ENCODE data around the gene PTRH2.

The PTRH2 gene

DNA sequence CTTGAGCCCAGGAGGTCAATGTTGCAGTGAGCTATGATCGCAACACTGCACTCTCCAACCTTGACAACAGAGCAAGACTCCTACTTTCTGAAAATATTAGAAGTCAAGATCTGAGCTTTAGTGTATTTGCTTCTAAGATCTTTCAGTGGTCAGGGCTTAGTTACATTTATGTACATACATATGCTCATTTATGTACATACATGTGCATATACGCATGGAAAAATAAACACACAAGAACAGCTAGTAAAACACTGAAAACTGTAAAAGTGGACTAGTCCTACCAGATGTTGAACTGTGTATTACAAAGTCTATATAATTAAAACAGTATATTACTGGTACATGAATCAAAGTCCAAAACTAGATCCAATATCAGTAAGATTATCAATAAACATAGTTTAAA is 28.3 kb downstream of the PTRH2 start:
- H3K9ac ChIP-seq (ENCODE audit: low read length): no peak overlapping the region
- no peak overlapping the region for H3K18ac ChIP-seq (ENCODE audit: low read length)
- no peaks in the 10 kb centered on the region for H3K4me1 ChIP-seq (ENCODE audit: control insufficient read depth, low read depth, low read length)
- no peak overlapping the region for H3K23ac ChIP-seq (ENCODE audit: low read length)
- H2BK15ac ChIP-seq (replicated peaks; ENCODE audit: low read depth): no peak overlapping the region
- no peak overlapping the region for H3K56ac ChIP-seq (ENCODE audit: low read length)
- peaks cover 14% of the 10 kb centered on the region for H3K36me3 ChIP-seq (ENCODE audit: control insufficient read depth, insufficient read depth, low read length)
- H3K4ac ChIP-seq (ENCODE audit: low read depth, low read length): no peak overlapping the region
- no peaks in the 10 kb centered on the region for H3K27me3 ChIP-seq (ENCODE audit: insufficient read depth, low read length, poor library complexity)
- H2BK120ac ChIP-seq (ENCODE audit: low read depth, low read length): no peak overlapping the region
- H3K4me3 ChIP-seq (ENCODE audit: low read length): no peak overlapping the region
- no CpG with 5 or more reads among the region's 2 CpGs for WGBS (ENCODE audit: extremely low coverage, insufficient coverage, low lambda C conversion rate)
- H3K79me1 ChIP-seq (ENCODE audit: low read length): peaks cover 2% of the 10 kb centered on the region
- DNase-seq: no peak
- no peak overlapping the region for H4K5ac ChIP-seq (ENCODE audit: low read length)
- no peak overlapping the region for H4K8ac ChIP-seq (ENCODE audit: low read depth, low read length)
- no peaks in the 10 kb centered on the region for H3K79me2 ChIP-seq (ENCODE audit: control insufficient read depth, insufficient read depth, low read length)
- H2BK5ac ChIP-seq (ENCODE audit: low read length): no peak overlapping the region
- no peak overlapping the region for H2AK5ac ChIP-seq (ENCODE audit: low read length)
- H3K27ac ChIP-seq (ENCODE audit: low read depth, low read length): no peak overlapping the region
- no peak overlapping the region for H3K4me2 ChIP-seq (ENCODE audit: low read length)

DNA sequence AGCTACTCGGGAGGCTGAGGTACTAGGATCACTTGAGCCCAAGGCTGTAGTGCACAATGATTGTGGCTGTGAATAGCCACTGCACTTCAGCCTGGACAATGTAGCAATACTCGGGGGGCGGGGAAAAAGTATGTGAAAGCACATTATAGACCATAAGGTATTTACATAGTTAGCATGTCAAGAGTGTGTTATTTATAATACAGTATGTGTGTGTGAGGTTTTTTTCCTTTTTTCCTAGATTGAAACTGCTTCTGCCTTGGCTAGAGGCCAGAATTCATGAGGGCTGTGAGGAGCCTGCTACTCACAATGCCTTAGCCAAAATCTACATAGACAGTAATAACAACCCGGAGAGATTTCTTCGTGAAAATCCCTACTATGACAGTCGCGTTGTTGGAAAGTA is 30.5 kb downstream of the PTRH2 start:
- H3K36me3 ChIP-seq (ENCODE audit: control insufficient read depth, insufficient read depth, low read length): peaks cover 7% of the 10 kb centered on the region
- H3K4ac ChIP-seq (ENCODE audit: low read depth, low read length): no peak overlapping the region
- H4K5ac ChIP-seq (ENCODE audit: low read length): no peak overlapping the region
- no peak for DNase-seq
- no peak overlapping the region for H3K4me2 ChIP-seq (ENCODE audit: low read length)
- H2BK5ac ChIP-seq (ENCODE audit: low read length): no peak overlapping the region
- H2AK5ac ChIP-seq (ENCODE audit: low read length): no peak overlapping the region
- H3K18ac ChIP-seq (ENCODE audit: low read length): no peak overlapping the region
- H3K27me3 ChIP-seq (ENCODE audit: insufficient read depth, low read length, poor library complexity): no peaks in the 10 kb centered on the region
- H2BK120ac ChIP-seq (ENCODE audit: low read depth, low read length): no peak overlapping the region
- no peaks in the 10 kb centered on the region for H3K79me2 ChIP-seq (ENCODE audit: control insufficient read depth, insufficient read depth, low read length)
- H3K79me1 ChIP-seq (ENCODE audit: low read length): peaks cover 2% of the 10 kb centered on the region
- H3K4me3 ChIP-seq (ENCODE audit: low read length): no peak overlapping the region
- H3K56ac ChIP-seq (ENCODE audit: low read length): no peak overlapping the region
- H3K27ac ChIP-seq (ENCODE audit: low read depth, low read length): no peak overlapping the region
- no peaks in the 10 kb centered on the region for H3K4me1 ChIP-seq (ENCODE audit: control insufficient read depth, low read depth, low read length)
- H3K9ac ChIP-seq (ENCODE audit: low read length): no peak overlapping the region
- H3K23ac ChIP-seq (ENCODE audit: low read length): no peak overlapping the region
- WGBS (ENCODE audit: extremely low coverage, insufficient coverage, low lambda C conversion rate): no CpG with 5 or more reads among the region's 7 CpGs
- no peak overlapping the region for H4K8ac ChIP-seq (ENCODE audit: low read depth, low read length)
- H2BK15ac ChIP-seq (replicated peaks; ENCODE audit: low read depth): no peak overlapping the region

DNA sequence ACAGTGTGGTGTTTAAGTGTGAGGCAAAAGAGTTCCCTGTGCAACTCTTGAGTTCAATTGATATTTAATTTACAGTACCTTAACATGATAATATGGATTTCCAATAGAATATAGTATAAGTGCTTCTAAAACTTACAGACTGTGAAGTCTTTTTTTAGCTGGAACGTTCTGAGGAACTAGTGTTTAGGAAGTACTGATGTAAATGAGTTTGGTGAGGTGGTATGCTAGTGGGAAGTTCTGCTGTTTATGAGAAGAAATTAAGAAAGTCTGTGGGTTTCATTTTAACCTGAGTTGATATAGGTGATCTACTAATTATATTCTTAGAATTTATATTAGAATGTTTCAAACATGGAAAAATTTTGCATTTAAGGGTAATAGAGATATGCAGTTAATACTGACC is 32.0 kb downstream of the PTRH2 start:
- Histone ChIP-seq H3K4me3 (ENCODE audit: low read length) (no peak overlapping the region), H2BK15ac (replicated peaks; ENCODE audit: low read depth) (no peak overlapping the region), H3K4me1 (ENCODE audit: control insufficient read depth, low read depth, low read length) (no peaks in the 10 kb centered on the region), H3K9ac (ENCODE audit: low read length) (no peak overlapping the region), H3K4ac (ENCODE audit: low read depth, low read length) (no peak overlapping the region), H4K8ac (ENCODE audit: low read depth, low read length) (no peak overlapping the region), H2AK5ac (ENCODE audit: low read length) (no peak overlapping the region), H3K36me3 (ENCODE audit: control insufficient read depth, insufficient read depth, low read length) (peaks cover 4% of the 10 kb centered on the region), H3K56ac (ENCODE audit: low read length) (no peak overlapping the region), H3K27me3 (ENCODE audit: insufficient read depth, low read length, poor library complexity) (no peaks in the 10 kb centered on the region), H4K5ac (ENCODE audit: low read length) (no peak overlapping the region), H3K4me2 (ENCODE audit: low read length) (no peak overlapping the region), H3K18ac (ENCODE audit: low read length) (no peak overlapping the region), H3K79me1 (ENCODE audit: low read length) (peaks cover 2% of the 10 kb centered on the region), H3K23ac (ENCODE audit: low read length) (no peak overlapping the region), H3K27ac (ENCODE audit: low read depth, low read length) (no peak overlapping the region), H2BK5ac (ENCODE audit: low read length) (no peak overlapping the region), H3K79me2 (ENCODE audit: control insufficient read depth, insufficient read depth, low read length) (no peaks in the 10 kb centered on the region), H2BK120ac (ENCODE audit: low read depth, low read length) (no peak overlapping the region)
- DNase-seq: no peak
- WGBS (ENCODE audit: extremely low coverage, insufficient coverage, low lambda C conversion rate): no CpG with 5 or more reads among the region's 1 CpG

DNA sequence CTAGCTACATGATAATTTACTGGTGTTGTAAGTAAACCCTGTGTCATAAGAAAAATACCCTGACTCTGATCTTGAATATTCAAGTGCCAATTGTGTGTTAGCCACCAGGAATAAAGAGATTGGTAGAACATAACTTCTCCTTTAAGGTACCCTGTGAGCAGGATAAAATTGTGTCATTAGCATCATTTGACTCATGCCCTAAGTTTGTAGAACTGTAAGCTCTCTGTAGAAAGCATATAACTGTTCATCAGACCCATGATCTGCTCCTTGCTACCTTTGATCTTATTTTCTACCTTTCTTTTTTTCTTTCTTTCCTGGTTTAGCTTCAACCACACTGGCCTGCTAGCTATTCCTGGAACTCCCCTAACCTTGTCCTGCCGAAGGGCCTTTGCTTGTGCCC is 35.8 kb downstream of the PTRH2 start:
- H2BK120ac ChIP-seq (ENCODE audit: low read depth, low read length): no peak overlapping the region
- DNase-seq: no peak
- no peak overlapping the region for H2AK5ac ChIP-seq (ENCODE audit: low read length)
- no peak overlapping the region for H3K4me2 ChIP-seq (ENCODE audit: low read length)
- WGBS (ENCODE audit: extremely low coverage, insufficient coverage, low lambda C conversion rate): no CpG with 5 or more reads among the region's 1 CpG
- H3K79me2 ChIP-seq (ENCODE audit: control insufficient read depth, insufficient read depth, low read length): no peaks in the 10 kb centered on the region
- H2BK5ac ChIP-seq (ENCODE audit: low read length): no peak overlapping the region
- no peak overlapping the region for H4K5ac ChIP-seq (ENCODE audit: low read length)
- no peak overlapping the region for H2BK15ac ChIP-seq (replicated peaks; ENCODE audit: low read depth)
- H3K27ac ChIP-seq (ENCODE audit: low read depth, low read length): no peak overlapping the region
- H3K56ac ChIP-seq (ENCODE audit: low read length): no peak overlapping the region
- H3K4me1 ChIP-seq (ENCODE audit: control insufficient read depth, low read depth, low read length): no peaks in the 10 kb centered on the region
- H3K36me3 ChIP-seq (ENCODE audit: control insufficient read depth, insufficient read depth, low read length): peaks cover 2% of the 10 kb centered on the region
- no peak overlapping the region for H4K8ac ChIP-seq (ENCODE audit: low read depth, low read length)
- no peaks in the 10 kb centered on the region for H3K79me1 ChIP-seq (ENCODE audit: low read length)
- H3K9ac ChIP-seq (ENCODE audit: low read length): no peak overlapping the region
- H3K18ac ChIP-seq (ENCODE audit: low read length): no peak overlapping the region
- H3K27me3 ChIP-seq (ENCODE audit: insufficient read depth, low read length, poor library complexity): no peaks in the 10 kb centered on the region
- no peak overlapping the region for H3K4me3 ChIP-seq (ENCODE audit: low read length)
- no peak overlapping the region for H3K4ac ChIP-seq (ENCODE audit: low read depth, low read length)
- H3K23ac ChIP-seq (ENCODE audit: low read length): no peak overlapping the region

DNA sequence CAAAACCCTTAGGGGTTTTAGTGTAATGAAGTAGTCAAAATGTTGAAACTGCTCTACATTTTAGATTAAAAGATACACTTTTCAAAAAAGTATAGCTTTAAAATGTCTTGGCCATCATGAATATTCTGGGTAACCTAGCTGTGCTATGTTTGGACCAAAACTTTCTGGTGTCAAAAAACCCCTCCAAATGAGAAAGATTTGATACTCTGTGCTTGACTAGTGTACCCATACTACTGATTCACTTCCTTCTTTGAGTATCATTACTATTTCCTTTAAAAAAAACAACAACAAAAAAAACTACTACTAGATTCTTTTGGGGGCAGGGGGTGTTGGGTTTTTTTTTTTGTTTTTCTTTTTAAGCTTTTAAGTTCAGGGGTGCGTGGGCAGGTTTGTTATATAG is 37.3 kb downstream of the PTRH2 start:
- no CpG with 5 or more reads among the region's 1 CpG for WGBS (ENCODE audit: extremely low coverage, insufficient coverage, low lambda C conversion rate)
- Histone ChIP-seq H3K23ac (ENCODE audit: low read length) (no peak overlapping the region), H2BK5ac (ENCODE audit: low read length) (no peak overlapping the region), H2AK5ac (ENCODE audit: low read length) (no peak overlapping the region), H3K4me1 (ENCODE audit: control insufficient read depth, low read depth, low read length) (no peaks in the 10 kb centered on the region), H2BK120ac (ENCODE audit: low read depth, low read length) (no peak overlapping the region), H3K9ac (ENCODE audit: low read length) (no peak overlapping the region), H3K79me2 (ENCODE audit: control insufficient read depth, insufficient read depth, low read length) (no peaks in the 10 kb centered on the region), H3K4me3 (ENCODE audit: low read length) (no peak overlapping the region), H4K8ac (ENCODE audit: low read depth, low read length) (no peak overlapping the region), H3K4me2 (ENCODE audit: low read length) (no peak overlapping the region), H3K56ac (ENCODE audit: low read length) (no peak overlapping the region), H3K27me3 (ENCODE audit: insufficient read depth, low read length, poor library complexity) (no peaks in the 10 kb centered on the region), H3K27ac (ENCODE audit: low read depth, low read length) (no peak overlapping the region), H3K18ac (ENCODE audit: low read length) (no peak overlapping the region), H4K5ac (ENCODE audit: low read length) (no peak overlapping the region), H3K4ac (ENCODE audit: low read depth, low read length) (no peak overlapping the region), H2BK15ac (replicated peaks; ENCODE audit: low read depth) (no peak overlapping the region), H3K79me1 (ENCODE audit: low read length) (no peaks in the 10 kb centered on the region), H3K36me3 (ENCODE audit: control insufficient read depth, insufficient read depth, low read length) (peaks cover 2% of the 10 kb centered on the region)
- DNase-seq: no peak

DNA sequence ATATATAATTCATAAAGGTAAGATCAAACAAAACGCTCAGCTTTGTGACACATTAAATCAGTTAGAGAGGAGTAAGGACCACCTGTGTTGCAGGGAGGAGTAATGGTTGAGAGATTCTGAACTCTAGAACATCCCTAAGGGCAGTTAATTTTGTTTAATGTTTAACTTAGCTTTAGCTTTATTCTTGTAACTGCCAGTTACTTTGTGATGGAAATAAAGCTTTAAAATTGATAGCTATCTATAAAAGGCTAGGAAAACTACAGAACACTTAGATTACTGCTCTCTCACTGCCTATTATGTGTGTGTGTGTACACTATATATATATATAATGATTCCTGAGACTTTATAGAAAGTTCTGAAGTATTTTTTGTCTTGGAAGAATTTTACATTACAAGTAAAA is 37.8 kb downstream of the PTRH2 start:
- DNase-seq: no peak
- Histone ChIP-seq H3K79me2 (ENCODE audit: control insufficient read depth, insufficient read depth, low read length) (no peaks in the 10 kb centered on the region), H2AK5ac (ENCODE audit: low read length) (no peak overlapping the region), H3K79me1 (ENCODE audit: low read length) (no peaks in the 10 kb centered on the region), H3K4ac (ENCODE audit: low read depth, low read length) (no peak overlapping the region), H3K36me3 (ENCODE audit: control insufficient read depth, insufficient read depth, low read length) (peaks cover 2% of the 10 kb centered on the region), H3K56ac (ENCODE audit: low read length) (no peak overlapping the region), H3K27me3 (ENCODE audit: insufficient read depth, low read length, poor library complexity) (no peaks in the 10 kb centered on the region), H2BK120ac (ENCODE audit: low read depth, low read length) (no peak overlapping the region), H3K4me1 (ENCODE audit: control insufficient read depth, low read depth, low read length) (no peaks in the 10 kb centered on the region), H3K9ac (ENCODE audit: low read length) (no peak overlapping the region), H4K8ac (ENCODE audit: low read depth, low read length) (no peak overlapping the region), H3K18ac (ENCODE audit: low read length) (no peak overlapping the region), H3K23ac (ENCODE audit: low read length) (no peak overlapping the region), H4K5ac (ENCODE audit: low read length) (no peak overlapping the region), H3K4me3 (ENCODE audit: low read length) (no peak overlapping the region), H2BK5ac (ENCODE audit: low read length) (no peak overlapping the region), H2BK15ac (replicated peaks; ENCODE audit: low read depth) (no peak overlapping the region), H3K27ac (ENCODE audit: low read depth, low read length) (no peak overlapping the region), H3K4me2 (ENCODE audit: low read length) (no peak overlapping the region)
- WGBS (ENCODE audit: extremely low coverage, insufficient coverage, low lambda C conversion rate): no CpG with 5 or more reads among the region's 1 CpG

All from mesendoderm (in vitro differentiated cells).